ENCODE results near the gene MAGI1.
"Not testable (repeated sequence)": the region's sequence is repeated elsewhere in the genome, so short reads cannot be mapped to it uniquely, and the experiment has no call there.

MAGI1 gene

DNA sequence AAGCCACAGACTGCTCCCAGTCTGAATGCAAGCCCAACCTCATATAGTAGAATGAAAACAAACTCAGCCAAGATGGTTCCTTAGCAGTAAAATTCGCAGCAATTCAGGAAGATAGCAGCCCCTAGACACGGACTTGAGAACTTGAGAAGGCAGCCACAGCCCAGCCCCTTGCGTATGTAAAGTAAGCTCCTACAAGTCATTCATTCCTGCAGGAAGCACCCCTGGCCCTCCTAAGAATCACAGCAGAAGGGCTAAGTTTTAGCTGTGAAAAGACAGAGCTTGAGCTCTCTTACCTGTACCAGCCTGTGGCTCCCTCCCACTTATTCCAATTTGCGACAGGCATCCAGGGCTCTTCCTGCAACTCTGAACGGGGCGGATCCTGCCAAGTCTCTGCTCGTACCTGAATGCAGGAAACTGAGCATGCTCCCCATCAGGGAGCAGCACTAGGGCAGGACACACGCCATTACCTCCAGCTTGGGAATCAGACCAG, 136.4 kb downstream of the MAGI1 start:
- no peak for DNase-seq (ENCODE audit: low spot score)

DNA sequence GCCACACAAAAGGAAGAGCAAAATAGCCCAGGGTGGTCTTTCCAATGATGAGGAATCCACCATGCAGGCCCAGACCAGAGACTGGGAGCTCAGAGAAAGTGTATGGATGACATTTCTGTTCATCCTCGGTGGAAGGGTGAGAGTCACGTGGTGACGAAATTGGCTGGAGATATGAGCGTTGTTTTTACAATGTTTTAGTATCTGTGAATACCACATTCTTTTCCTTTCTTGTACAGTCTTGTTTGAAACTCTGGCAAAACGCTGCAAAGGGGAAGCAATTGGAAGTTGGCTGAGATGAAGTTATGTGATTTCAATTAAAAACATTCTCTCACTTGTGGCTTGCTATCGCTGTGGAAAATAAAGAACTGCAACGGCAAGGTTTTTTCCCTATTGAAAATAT, 137.5 kb downstream of the MAGI1 start:
- no peak for DNase-seq (ENCODE audit: low spot score)

DNA sequence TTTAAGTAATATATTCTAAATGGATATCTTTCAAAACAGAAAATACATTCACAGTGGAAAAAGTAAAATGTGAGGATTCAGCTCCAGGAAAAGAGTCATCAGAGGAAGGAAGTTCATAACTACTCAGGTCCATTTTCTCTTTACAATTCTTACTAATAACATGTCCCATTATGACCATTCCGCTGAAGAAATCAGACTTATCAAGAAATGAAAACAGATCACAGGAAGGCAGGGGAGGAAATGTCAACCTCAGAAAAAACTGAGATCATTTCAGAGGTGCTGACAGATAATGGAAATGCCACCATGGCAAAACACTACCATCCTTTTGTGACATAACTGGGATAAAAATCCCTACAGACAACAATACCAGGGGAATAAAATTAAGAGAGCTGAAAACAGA, 139.5 kb downstream of the MAGI1 start:
- no peak for DNase-seq (ENCODE audit: low spot score)

DNA sequence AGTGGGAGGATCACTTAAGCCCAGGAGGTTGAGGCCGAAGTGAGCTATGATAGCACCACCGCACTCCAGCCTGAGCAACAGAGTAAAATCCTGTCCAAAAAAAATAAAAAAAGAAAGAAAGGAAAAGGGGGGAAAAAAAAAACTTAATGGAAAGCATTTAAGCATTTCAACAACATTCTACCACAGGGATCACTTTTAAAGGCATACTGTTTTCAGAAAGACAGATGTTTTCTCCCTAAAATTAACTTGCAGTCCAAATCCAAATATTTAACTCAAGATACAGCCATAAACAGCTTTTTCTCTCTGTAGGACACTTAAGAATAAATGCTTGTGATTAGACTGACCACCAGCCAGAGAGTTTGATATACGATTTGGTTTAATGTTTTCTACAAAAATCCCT, 141.0 kb downstream of the MAGI1 start:
- DNase-seq (ENCODE audit: low spot score), result no peak

DNA sequence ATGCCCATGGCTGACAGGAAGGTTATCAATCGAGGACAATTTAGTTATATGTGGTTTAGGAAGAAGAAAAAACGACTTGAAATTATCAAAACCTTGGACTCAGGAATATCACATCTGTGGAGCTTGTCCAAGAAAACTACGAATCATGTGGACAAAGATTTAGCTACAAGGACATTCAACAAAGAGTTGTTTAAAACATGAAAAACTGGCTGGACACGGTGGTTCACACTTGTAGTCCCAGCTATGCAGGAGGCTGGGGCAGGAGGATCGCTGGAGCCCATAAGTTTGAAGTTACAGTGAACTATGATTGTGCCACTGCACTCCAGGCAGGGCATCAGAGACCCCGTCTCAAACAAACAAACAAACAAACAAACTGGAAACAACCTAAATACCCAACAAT, 142.4 kb downstream of the MAGI1 start:
- no peak for DNase-seq (ENCODE audit: low spot score)

DNA sequence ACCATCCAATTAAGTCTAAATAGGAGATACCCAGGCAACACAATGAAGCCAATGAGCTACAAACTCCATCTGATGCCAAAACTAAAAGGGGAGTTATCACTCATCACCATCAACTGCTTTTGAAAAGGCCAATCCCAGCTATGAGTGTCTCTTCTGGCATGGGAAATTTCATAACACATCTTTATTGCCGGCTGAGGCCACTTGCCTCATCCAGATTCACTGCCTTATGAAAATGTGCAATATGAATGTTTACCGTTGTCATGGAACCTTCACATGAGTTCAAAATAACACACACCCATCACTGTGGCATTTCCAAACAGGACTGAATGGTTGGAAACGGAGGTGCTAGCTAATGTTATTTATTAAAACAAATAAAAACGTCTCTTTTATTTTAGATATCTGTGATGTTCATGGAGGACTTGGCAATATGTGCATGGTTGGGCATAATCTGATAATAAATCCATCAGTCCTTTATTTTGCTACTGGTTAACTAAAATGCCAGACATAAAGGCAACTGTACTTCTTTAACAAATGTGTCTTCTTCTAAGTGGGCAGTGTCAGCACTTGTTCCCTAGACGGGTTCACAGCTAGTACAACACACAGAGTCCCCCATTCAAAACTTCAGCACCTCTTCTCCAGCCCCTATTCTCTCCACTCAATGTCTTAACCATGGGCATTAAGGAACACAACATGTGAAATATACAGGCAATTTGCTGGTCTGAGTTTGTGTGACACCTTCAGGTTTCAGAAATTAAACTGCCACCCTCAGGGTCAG, 143.9 kb downstream of the MAGI1 start:
- DNase-seq (ENCODE audit: low spot score), result no peak

DNA sequence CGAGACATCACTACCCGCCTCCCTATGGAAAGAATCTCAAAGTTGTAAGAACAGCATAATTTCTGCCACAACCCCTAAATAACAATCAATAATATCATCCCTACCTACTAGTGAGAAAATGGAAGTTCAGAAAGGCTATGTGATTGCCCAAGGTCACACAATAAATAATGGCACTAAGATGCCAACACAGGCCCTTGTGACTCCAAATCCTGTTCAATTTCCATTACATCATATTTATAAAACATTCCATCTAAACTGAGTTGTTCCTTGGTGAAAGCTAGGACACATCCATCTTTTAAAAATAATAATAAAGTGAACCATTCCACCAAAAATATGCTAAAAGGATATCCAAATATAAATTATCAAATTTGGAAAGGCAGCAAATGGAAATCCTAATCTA, 144.6 kb downstream of the MAGI1 start:
- DNase-seq (ENCODE audit: low spot score), result no peak

DNA sequence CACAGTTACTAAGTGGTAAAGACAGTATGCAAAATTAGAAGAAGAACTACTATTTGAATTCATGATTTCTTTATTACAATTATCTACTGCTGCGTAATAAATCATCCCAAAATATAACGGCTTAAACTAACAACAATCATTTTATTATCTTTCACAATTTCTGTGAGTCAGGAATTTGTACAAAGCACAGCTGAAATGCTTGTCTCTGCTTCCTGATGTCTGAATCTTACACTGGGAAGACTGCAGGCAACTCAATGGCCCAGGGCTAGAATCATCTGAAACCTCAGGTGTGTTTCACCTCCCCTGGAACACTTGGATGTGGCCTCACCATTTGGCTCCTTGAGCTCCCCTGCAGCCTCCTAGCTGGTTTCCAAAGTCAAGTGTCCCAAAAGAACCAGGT, 145.1 kb downstream of the MAGI1 start:
- no peak for DNase-seq (ENCODE audit: low spot score)

DNA sequence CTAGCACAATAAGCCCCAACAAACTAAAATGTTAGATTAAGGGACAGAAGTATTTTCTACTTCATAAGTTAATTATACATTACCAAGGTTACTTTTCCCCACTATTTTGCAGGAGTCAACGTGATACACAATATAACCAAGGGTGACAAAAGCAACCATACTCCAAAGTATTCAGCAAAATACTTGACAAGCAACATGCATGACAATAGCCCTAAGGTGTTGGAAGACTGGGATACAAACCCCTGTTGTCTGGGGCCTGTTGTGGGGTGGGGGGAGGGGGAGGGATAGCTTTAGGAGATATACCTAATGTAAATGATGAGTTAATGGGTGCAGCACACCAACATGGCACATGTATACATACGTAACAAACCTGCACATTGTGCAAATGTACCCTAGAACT, 147.2 kb downstream of the MAGI1 start:
- not testable (repeated sequence) for DNase-seq (ENCODE audit: low spot score)

DNA sequence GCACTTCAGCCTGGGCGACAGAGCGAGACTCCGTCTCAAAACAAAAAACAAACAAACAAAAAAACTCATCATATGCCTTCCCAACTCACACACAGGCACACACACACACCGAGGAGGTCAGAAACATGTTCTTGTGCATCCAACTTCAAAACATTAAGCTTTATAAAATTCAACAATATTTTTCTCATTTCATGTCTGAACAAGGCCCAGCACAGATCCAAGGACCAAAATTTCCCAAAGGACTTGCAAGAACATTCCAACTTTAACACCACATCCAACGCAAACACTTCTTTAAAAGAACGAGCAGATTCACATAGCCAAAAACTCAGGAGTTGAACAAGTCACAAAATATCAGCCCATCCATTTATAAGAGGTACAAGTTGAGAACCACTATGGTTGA, 148.4 kb downstream of the MAGI1 start:
- no peak for DNase-seq (ENCODE audit: low spot score)

DNA sequence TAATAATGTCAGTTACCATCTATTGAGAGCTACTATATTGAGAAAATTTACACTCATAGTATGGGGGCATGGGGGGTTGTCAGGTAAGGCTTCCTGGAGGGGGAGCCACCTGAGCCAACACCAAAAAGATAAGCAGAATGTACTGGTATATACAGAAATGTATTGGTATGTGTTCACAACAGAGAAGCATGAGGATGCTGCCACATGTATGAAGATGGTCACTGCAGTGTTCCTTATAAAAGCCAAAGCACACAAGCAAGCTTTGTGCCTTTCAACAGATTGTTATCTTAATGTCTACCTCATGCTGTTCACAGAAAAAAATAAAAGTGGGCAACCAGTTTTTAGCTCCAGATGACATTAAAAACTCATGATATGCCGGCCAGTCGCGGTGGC, 149.0 kb downstream of the MAGI1 start:
- no peak for DNase-seq (ENCODE audit: low spot score)

DNA sequence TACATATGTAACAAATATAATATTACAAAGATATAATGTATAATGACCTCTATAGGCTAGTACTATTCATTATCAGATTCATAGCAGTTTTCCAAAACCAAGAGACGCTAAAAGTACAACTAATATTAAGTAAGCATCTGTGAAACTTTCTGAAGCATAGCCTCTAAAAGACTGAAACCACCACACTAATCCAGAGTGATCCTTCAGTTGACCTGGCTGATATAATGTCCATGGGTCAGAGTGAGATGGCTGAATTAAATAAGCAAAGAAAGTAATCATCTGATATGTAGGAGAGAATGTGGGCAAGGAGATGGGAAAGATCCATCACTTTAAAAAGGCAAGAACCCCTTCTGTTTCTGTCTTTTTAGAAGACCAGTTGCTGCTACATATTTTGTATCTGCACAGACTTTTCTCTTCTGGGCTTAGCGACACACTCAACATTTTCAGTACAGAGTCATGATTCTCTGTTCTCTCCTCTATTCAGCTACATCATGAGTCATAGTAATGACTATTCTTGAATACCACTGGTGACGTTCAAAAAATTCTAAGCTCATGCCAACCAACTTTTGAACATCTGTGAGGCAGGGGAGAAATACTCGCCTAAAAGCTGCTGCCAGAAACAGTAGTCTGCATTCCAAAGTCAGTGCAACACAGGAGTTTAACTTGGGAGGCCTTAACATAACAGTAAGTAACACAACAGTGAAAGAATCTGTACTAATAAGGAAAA, 149.6 kb downstream of the MAGI1 start:
- DNase-seq (ENCODE audit: low spot score), result no peak

DNA sequence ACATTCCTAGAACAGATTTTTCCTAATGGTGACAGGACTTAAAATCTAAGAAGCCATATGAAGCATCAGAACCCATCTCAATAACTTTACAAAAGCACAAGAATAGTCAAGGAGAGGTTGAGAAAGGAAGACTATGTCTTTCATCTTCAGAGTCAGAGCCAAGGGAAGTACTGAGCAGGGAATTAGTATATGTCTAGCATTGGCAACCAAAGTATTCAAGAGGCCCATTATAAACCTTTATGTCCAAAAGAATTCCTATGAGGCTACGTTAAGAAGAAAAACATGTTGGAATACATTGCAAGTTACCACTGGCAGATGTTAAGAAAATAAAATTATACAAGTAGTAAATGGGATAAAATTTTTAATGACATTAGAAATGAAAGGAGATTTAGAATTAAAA, 150.5 kb downstream of the MAGI1 start:
- no peak for DNase-seq (ENCODE audit: low spot score)

DNA sequence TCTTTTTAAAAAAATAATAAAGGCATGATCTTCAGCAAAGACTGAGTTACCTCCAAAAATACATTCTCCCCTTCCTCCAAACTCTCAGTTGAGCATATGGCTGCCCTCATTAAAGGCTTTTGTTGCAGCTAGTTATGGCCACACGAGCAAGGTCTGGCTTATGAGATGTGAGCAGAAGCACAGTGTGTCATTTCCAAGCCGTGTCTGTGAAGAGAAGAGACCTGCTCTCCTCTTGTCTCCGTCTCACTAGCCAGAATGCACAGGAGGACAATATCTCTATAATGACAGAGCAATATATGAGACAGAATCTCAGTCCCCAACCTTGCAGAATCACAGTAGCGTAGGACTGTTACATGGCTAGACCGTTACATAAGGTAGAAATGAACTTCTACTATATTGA, 152.3 kb downstream of the MAGI1 start:
- no peak for DNase-seq (ENCODE audit: low spot score)

DNA sequence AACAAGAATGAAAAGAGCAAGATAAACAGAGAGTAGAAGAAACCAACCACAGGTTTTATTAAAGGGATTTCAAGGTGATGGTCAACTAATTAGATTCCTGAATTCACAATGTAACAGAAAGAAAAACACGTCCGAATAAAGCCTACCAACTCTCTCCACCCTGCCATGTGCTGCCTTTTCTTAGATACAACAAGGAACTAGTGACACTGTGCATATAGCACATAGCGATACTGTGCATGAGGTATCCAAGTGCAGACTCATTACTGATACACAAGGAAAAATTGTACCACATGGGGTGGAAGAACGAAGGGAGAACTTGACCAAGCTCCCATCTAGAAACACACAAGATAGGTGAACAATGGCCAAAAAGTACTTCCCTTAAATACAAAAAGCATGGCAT, 154.6 kb downstream of the MAGI1 start:
- no peak for DNase-seq (ENCODE audit: low spot score)

DNA sequence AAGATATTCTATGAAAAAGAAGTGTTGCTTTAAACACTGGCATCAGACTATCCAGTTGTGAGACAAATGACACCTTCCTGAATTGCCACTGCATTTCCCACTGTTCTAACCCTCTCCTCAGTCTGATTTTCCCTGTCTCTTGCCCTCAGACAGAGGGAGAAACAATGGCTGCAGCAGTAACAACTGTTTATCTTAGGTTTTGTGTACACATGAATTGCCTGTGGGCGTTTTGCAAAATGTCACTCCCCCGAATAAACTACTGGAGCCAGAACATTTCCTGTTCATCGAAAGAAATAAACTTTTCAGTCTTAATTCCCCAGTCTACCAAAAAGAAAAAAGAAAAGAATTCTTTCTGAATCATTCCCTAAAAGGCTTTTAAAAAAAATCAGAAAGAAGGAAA, 155.1 kb downstream of the MAGI1 start:
- no peak for DNase-seq (ENCODE audit: low spot score)

DNA sequence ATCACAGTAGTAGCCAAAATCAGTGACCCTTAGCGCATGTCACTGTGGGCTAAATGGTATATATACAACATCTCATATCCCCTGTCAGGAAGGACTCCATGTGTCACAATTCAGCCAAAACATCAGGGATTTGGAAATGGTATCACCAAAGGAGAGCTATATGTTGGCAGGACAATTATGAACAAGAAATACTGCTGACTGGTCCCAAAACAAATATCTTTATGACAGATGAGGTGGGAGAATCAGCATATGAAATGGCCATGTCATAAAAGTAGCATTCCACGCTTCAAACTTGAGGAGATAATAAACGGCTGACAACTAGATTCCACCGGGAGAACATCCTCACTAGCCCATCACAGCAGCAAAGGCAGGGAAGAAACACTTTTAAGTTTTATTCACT, 158.4 kb downstream of the MAGI1 start:
- no peak for DNase-seq (ENCODE audit: low spot score)

DNA sequence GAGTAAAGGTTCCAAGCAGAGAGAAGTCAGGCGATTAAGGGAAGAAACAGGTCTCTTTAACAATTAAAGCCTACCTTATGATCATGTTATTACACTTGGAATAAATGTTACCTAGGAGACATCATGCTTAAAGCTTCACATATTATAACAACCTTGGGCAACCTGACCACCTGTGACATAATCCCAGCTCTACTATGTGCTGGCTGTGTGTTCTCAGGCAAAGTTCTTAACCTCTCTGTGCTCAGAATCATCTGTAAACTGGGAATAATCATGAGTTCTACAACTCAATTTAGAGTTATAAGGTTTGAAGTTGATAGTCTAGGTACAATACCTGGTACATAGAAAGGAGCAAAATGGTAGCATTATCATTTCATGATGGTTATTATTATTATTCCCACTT, 159.3 kb downstream of the MAGI1 start:
- no peak for DNase-seq (ENCODE audit: low spot score)

DNA sequence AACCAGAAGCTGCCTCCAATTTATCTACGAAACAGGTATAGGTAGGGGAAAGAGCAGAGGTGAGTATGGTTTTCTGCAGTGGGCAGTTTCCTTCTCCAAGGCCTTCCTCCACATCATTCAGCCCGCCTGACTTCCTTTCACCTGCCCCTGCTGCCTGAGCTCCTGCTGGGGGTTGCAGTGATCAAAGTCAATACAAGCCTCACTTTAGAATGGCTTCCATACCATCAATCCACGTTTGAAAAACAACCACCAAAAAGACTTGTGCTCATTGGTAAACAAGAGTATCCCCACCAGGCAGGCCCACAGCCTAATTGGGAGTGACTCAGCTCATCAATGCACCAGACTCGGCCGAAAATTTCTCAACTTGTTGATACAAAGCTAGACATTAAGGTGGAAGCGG, 159.9 kb downstream of the MAGI1 start:
- DNase-seq (ENCODE audit: low spot score), result no peak

DNA sequence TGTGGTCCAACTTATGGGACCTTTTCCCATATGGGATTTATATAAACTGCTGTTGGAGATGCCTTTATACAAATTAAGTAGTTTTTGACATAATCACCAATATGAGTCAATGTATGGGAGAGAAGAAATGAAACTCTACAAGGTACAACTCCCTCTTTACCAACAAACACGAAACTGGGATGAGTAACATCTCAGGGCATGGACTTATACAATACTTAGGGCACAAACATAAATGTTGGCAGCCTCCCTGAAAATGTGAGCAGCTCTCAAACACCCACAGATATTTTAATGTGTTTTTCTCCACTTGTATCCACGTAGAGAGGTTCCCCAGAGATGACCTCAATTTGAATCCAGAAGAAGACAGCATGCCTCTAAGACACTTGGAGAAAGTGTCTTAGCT, 161.6 kb downstream of the MAGI1 start:
- no peak for DNase-seq (ENCODE audit: low spot score)

DNA sequence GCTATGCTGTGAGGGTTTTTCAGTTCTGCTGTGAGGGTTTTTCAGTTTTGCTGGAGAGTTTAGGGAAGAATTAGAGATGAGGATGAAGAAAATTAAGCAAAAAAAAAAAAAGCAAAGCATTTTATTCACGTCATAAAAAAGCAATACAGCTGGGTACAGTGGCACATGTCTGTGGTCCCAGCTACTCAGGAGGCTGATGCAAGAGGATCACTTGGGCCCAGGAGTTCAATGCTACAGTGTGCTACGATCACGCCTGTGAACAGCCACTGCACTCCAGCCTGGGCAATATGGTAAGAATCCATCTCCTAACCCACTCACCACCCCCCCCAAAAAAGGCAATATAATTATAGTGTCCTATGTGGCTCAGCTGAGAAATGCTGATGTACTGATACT, 162.7 kb downstream of the MAGI1 start:
- no peak for DNase-seq (ENCODE audit: low spot score)

DNA sequence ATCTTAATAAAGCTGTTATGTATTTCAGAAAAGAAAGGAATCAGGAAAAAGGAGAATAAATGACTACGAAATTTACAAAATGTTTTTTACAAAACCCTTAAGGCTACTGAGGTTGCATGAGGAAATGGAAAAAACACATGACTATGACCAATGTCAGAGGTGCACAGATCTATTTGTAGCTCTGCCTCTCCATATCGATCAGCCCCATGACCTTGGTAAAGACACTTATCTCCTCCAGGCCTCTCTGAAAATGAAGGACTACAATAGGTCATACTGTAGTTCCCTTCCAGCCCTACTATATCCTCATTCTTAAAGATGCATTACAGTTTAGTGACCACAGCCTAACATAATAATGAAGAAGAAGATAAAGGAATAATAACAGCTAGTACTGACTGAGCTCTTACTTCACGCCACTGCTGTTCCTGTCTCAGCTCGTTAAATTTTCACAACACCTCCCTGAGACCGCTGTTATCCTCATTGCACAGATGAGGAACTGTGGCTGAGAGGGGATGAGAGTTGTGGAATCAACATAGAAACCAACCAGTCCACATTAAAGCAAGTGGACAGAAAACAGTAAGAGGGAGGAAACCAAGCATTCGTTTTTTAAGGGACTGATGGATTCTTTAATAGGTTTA, 163.2 kb downstream of the MAGI1 start:
- no peak for DNase-seq (ENCODE audit: low spot score)

DNA sequence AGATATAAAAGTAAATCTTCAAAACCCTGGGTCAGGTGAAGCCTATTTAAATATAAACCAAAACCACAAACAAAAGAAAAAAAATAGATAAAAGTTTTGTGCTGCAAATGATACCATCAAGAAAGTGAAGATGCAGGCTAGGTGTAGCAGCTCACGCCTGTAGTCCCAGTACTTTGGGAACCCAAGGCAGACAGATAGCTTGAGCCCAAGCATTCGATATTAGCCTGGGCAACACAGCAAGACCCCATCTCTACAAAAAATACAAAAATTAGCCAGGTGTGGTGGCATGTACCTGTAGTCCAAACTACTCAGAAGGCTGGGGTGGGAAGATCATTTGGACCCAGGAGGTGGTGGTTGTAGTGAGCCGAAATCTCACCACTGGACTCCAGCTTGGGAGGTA, 164.8 kb downstream of the MAGI1 start:
- no peak for DNase-seq (ENCODE audit: low spot score)

All from hematopoietic multipotent progenitor cell treated with erythropoietin and hydrocortisone succinate and interleukin-3 and kit ligand, for 17 days (in vitro differentiated cells).